Type B pancreatic cell (in vitro differentiated cells): ENCODE results near the gene KRT33B. TPM values are rescaled to one million over a fixed set of nuclear protein-coding genes. Genes with fewer than 3 reads are reported as not detected.

Experiments used
- DNase-seq: peaks from one replicate; pipeline ENCODE4 v3.0.0; 2021; ENCODE audit warnings: mixed read lengths; ENCODE audit not compliant: unreplicated experiment; ENCODE audit errors: extremely low spot score
- H3K27ac Mint-ChIP-seq: 2 replicates; pipeline ENCODE4 v1.8.0; 2021; ENCODE audit warnings: mild to moderate bottlenecking, mixed read lengths
- H3K27me3 Mint-ChIP-seq: 2 replicates; pipeline ENCODE4 v1.8.0; 2021; ENCODE audit warnings: mixed read lengths
- H3K36me3 Mint-ChIP-seq: 2 replicates; pipeline ENCODE4 v1.8.0; 2021; ENCODE audit warnings: mixed read lengths
- H3K4me1 Mint-ChIP-seq: one replicate; pipeline ENCODE4 v1.8.0; 2021; ENCODE audit warnings: mixed read lengths; ENCODE audit not compliant: unreplicated experiment
- H3K4me3 Mint-ChIP-seq: 2 replicates; pipeline ENCODE4 v1.8.0; 2021; ENCODE audit warnings: mild to moderate bottlenecking, mixed read lengths
- H3K9me3 Mint-ChIP-seq: 2 replicates; pipeline ENCODE4 v1.8.0; 2021; ENCODE audit warnings: mixed read lengths
- CTCF ChIP-seq: fragments of 200-600 bp; sonication (generic); conservative IDR thresholded peaks from 2 replicates; pipeline ENCODE4 v1.5.0; 2021; ENCODE audit warnings: antibody characterized with exemption, mild to moderate bottlenecking
- total RNA-seq: library from RNA; stranded (reverse); gene quantifications from 2 replicates; pipeline ENCODE4 v1.2.1, GENCODE V29; 2021; ENCODE audit warnings: low replicate concordance

Gene KRT33B
- total RNA-seq, 1 donor from 2014 or later = not detected

GRCh38 chr17:41407226-41407625, 37.6 kb upstream of the KRT33B start:
- Mint-ChIP-seq H3K27me3 (no peaks in the 10 kb centered on the region), H3K9me3 (no peaks in the 10 kb centered on the region)
- no peak for DNase-seq

DNA sequence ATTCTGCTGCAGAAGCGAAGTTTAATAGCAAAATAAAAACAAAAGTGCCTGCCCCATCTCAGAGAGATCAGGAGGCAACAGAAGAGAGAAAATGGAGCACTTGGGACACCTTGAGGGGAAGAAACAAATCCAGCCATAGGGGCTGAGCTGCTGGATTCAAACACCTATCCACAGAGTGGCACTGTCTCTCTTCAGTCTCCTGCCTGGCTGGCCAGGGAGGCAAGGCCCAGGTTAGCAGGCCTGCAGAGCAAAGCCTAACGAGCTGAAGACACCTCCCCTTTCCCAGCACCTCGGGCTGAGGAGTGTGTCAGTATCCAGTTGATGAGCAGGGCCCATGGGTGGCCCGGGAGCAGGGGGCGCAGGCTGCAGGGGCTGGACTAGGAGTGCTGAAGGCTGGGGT, 36.6 kb upstream of the KRT33B start:
- no peaks in the 10 kb centered on the region for H3K36me3 Mint-ChIP-seq
- no peak for DNase-seq
- no peaks in the 10 kb centered on the region for H3K9me3 Mint-ChIP-seq
- no peaks in the 10 kb centered on the region for H3K27me3 Mint-ChIP-seq
- TF ChIP-seq CTCF = no peak
- H3K4me1 Mint-ChIP-seq = peaks cover 14% of the 10 kb centered on the region
- no peak overlapping the region for H3K27ac Mint-ChIP-seq
- no peak overlapping the region for H3K4me3 Mint-ChIP-seq

More at GRCh38 chr17:41407226-41407625, 37.6 kb upstream of the KRT33B start:
- H3K4me1 Mint-ChIP-seq = peaks cover 11% of the 10 kb centered on the region
- no peak for TF ChIP-seq CTCF
- H3K4me3 Mint-ChIP-seq = no peak overlapping the region
- no peaks in the 10 kb centered on the region for H3K36me3 Mint-ChIP-seq
- no peak overlapping the region for H3K27ac Mint-ChIP-seq

- DNase-seq = no peak
- TF ChIP-seq CTCF = no peak
- Mint-ChIP-seq H3K27me3 (no peaks in the 10 kb centered on the region), H3K36me3 (no peaks in the 10 kb centered on the region), H3K9me3 (no peaks in the 10 kb centered on the region), H3K27ac (peak overlapping the region; percentile 79), H3K4me1 (peaks cover 19% of the 10 kb centered on the region), H3K4me3 (peak overlapping the region; percentile 27)
Measured at GRCh38 chr17:41404024-41404671, 34.5 kb upstream of the KRT33B start.

GRCh38 chr17:41403404-41404023, 33.9 kb upstream of the KRT33B start:
- Mint-ChIP-seq H3K27ac (peak overlapping the region; percentile 79), H3K4me1 (peaks cover 19% of the 10 kb centered on the region), H3K36me3 (no peaks in the 10 kb centered on the region), H3K9me3 (no peaks in the 10 kb centered on the region), H3K27me3 (no peaks in the 10 kb centered on the region), H3K4me3 (no peak overlapping the region)
- TF ChIP-seq CTCF = no peak
- DNase-seq = no peak

DNA sequence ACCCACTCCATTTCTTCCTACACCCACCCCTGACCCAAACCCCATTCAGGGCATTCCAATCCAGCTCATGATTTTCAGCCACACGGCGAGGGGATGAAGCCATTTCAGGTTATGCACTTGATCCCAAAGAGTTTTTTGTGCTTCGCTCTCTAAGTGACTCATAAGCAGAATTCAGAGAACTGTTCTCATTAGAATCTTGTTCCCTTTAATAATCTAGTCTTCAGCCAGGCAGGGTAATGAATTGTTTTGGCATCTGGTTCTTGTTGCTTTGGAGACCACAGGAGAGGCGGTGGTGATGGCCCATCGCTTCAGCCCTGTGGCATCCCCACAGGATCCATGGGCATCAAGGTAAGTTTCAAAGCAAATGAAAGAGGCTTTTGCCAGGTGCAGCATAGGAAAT, 32.5 kb upstream of the KRT33B start:
- Mint-ChIP-seq H3K36me3 (no peaks in the 10 kb centered on the region), H3K27me3 (no peaks in the 10 kb centered on the region), H3K9me3 (no peaks in the 10 kb centered on the region), H3K4me1 (peaks cover 19% of the 10 kb centered on the region), H3K27ac (peak overlapping the region; percentile 44), H3K4me3 (no peak overlapping the region)
- DNase-seq = no peak
- no peak for TF ChIP-seq CTCF
